ENCODE measurements around the gene TMEFF2.

Gene TMEFF2

GRCh38 chr2:192026825-192027120 lies 168.0 kb downstream of the TMEFF2 start:
- TF ChIP-seq TAF1 (IDR thresholded peaks at IDR 0.05; ENCODE audit: borderline replicate concordance, low read depth, low read length) (no peak), POLR2A (IDR thresholded peaks at IDR 0.05; ENCODE audit: low read depth, low read length) (no peak), POLR2AphosphoS5 (IDR thresholded peaks at IDR 0.05; ENCODE audit: low read depth, low read length) (no peak)
- DNase-seq (ENCODE audit: insufficient read length) (no peak), FAIRE-seq (no peak)

GRCh38 chr2:192026059-192026824 lies 168.5 kb downstream of the TMEFF2 start:
- DNase-seq (ENCODE audit: insufficient read length) (no peak), FAIRE-seq (peak; percentile 9)
- TF ChIP-seq POLR2A (IDR thresholded peaks at IDR 0.05; ENCODE audit: low read depth, low read length) = no peak
- TF ChIP-seq POLR2AphosphoS5 (IDR thresholded peaks at IDR 0.05; ENCODE audit: low read depth, low read length) = no peak
- TF ChIP-seq TAF1 (IDR thresholded peaks at IDR 0.05; ENCODE audit: borderline replicate concordance, low read depth, low read length) = no peak

GRCh38 chr2:192025637-192026036 lies 169.1 kb downstream of the TMEFF2 start:
- TF ChIP-seq POLR2A (IDR thresholded peaks at IDR 0.05; ENCODE audit: low read depth, low read length) (no peak), TAF1 (IDR thresholded peaks at IDR 0.05; ENCODE audit: borderline replicate concordance, low read depth, low read length) (no peak), POLR2AphosphoS5 (IDR thresholded peaks at IDR 0.05; ENCODE audit: low read depth, low read length) (no peak)
- FAIRE-seq = no peak
- DNase-seq (ENCODE audit: insufficient read length) = no peak

GRCh38 chr2:192023006-192023405 lies 171.7 kb downstream of the TMEFF2 start:
- TF ChIP-seq TAF1 (IDR thresholded peaks at IDR 0.05; ENCODE audit: borderline replicate concordance, low read depth, low read length) (no peak), POLR2A (IDR thresholded peaks at IDR 0.05; ENCODE audit: low read depth, low read length) (no peak), POLR2AphosphoS5 (IDR thresholded peaks at IDR 0.05; ENCODE audit: low read depth, low read length) (no peak)
- DNase-seq (ENCODE audit: insufficient read length) (no peak), FAIRE-seq (no peak)

- FAIRE-seq (no peak), DNase-seq (ENCODE audit: insufficient read length) (no peak)
- no peak for TF ChIP-seq POLR2AphosphoS5 (IDR thresholded peaks at IDR 0.05; ENCODE audit: low read depth, low read length)
- TF ChIP-seq TAF1 (IDR thresholded peaks at IDR 0.05; ENCODE audit: borderline replicate concordance, low read depth, low read length) = no peak
- no peak for TF ChIP-seq POLR2A (IDR thresholded peaks at IDR 0.05; ENCODE audit: low read depth, low read length)
Observed at GRCh38 chr2:192017844-192018243, 176.9 kb downstream of the TMEFF2 start.

GRCh38 chr2:192016265-192016664 lies 178.5 kb downstream of the TMEFF2 start:
- DNase-seq (ENCODE audit: insufficient read length) = no peak
- no peak for FAIRE-seq
- TF ChIP-seq POLR2AphosphoS5 (IDR thresholded peaks at IDR 0.05; ENCODE audit: low read depth, low read length) (no peak), POLR2A (IDR thresholded peaks at IDR 0.05; ENCODE audit: low read depth, low read length) (no peak), TAF1 (IDR thresholded peaks at IDR 0.05; ENCODE audit: borderline replicate concordance, low read depth, low read length) (no peak)

- DNase-seq (ENCODE audit: insufficient read length) = no peak
- TF ChIP-seq POLR2AphosphoS5 (IDR thresholded peaks at IDR 0.05; ENCODE audit: low read depth, low read length) (no peak), POLR2A (IDR thresholded peaks at IDR 0.05; ENCODE audit: low read depth, low read length) (no peak), TAF1 (IDR thresholded peaks at IDR 0.05; ENCODE audit: borderline replicate concordance, low read depth, low read length) (no peak)
- FAIRE-seq = no peak
Observed at GRCh38 chr2:192013211-192013610, 181.5 kb downstream of the TMEFF2 start.

- TF ChIP-seq POLR2A (IDR thresholded peaks at IDR 0.05; ENCODE audit: low read depth, low read length) = no peak
- TF ChIP-seq POLR2AphosphoS5 (IDR thresholded peaks at IDR 0.05; ENCODE audit: low read depth, low read length) = no peak
- TF ChIP-seq TAF1 (IDR thresholded peaks at IDR 0.05; ENCODE audit: borderline replicate concordance, low read depth, low read length) = no peak
- FAIRE-seq (peak; percentile 66), DNase-seq (ENCODE audit: insufficient read length) (no peak)
Observed at GRCh38 chr2:192011196-192011595, 183.5 kb downstream of the TMEFF2 start.

GRCh38 chr2:192010073-192010472 lies 184.7 kb downstream of the TMEFF2 start:
- no peak for FAIRE-seq
- DNase-seq (ENCODE audit: insufficient read length) = no peak
- no peak for TF ChIP-seq TAF1 (IDR thresholded peaks at IDR 0.05; ENCODE audit: borderline replicate concordance, low read depth, low read length)
- no peak for TF ChIP-seq POLR2AphosphoS5 (IDR thresholded peaks at IDR 0.05; ENCODE audit: low read depth, low read length)
- TF ChIP-seq POLR2A (IDR thresholded peaks at IDR 0.05; ENCODE audit: low read depth, low read length) = no peak

GRCh38 chr2:192007581-192008228 lies 187.0 kb downstream of the TMEFF2 start:
- DNase-seq (ENCODE audit: insufficient read length) = no peak
- no peak for TF ChIP-seq POLR2A (IDR thresholded peaks at IDR 0.05; ENCODE audit: low read depth, low read length)
- TF ChIP-seq POLR2AphosphoS5 (IDR thresholded peaks at IDR 0.05; ENCODE audit: low read depth, low read length) = no peak
- no peak for TF ChIP-seq TAF1 (IDR thresholded peaks at IDR 0.05; ENCODE audit: borderline replicate concordance, low read depth, low read length)
- FAIRE-seq = no peak

- DNase-seq (ENCODE audit: insufficient read length) (no peak), FAIRE-seq (no peak)
- TF ChIP-seq TAF1 (IDR thresholded peaks at IDR 0.05; ENCODE audit: borderline replicate concordance, low read depth, low read length) (no peak), POLR2A (IDR thresholded peaks at IDR 0.05; ENCODE audit: low read depth, low read length) (no peak), POLR2AphosphoS5 (IDR thresholded peaks at IDR 0.05; ENCODE audit: low read depth, low read length) (no peak)
Observed at GRCh38 chr2:192005211-192005610, 189.5 kb downstream of the TMEFF2 start.
